HepG2 (cell line): ENCODE measurements around the gene KIF5B. TPM values are rescaled to one million over a fixed set of nuclear protein-coding genes. Genes with fewer than 3 reads are reported as not detected.

Source experiments
- ETV6 ChIP-seq: sonication (generic); formaldehyde crosslinking; conservative IDR thresholded peaks from 2 replicates; pipeline ENCODE4 v1.4.0; 2020; ENCODE audit warnings: missing genetic modification reagents
- FOXO4 ChIP-seq: sonication (generic); formaldehyde crosslinking; conservative IDR thresholded peaks from 2 replicates; pipeline ENCODE4 v1.8.1; 2023; ENCODE audit warnings: missing genetic modification reagents
- KAT2B ChIP-seq: fragments of 150-350 bp; IDR thresholded peaks from 2 replicates; pipeline ENCODE4 v1.6.1; 2014; ENCODE audit warnings: low read depth, low read length, borderline replicate concordance
- KLF13 ChIP-seq: sonication (generic); formaldehyde crosslinking; IDR thresholded peaks from 2 replicates; pipeline ENCODE4 v1.4.0; 2020; ENCODE audit warnings: mild to moderate bottlenecking, missing genetic modification reagents
- MEIS2 ChIP-seq: sonication (generic); formaldehyde crosslinking; IDR thresholded peaks from 2 replicates; pipeline ENCODE4 v1.9.0; 2021; ENCODE audit warnings: mild to moderate bottlenecking, missing genetic modification reagents
- NFYB ChIP-seq: sonication (generic); formaldehyde crosslinking; IDR thresholded peaks from 2 replicates; pipeline ENCODE4 v1.4.0; 2020; ENCODE audit warnings: missing genetic modification reagents
- NR2F6 ChIP-seq, 2 experiments: IDR thresholded peaks; 2 replicates each; pipeline ENCODE4 v1.6.1; 2016; ENCODE audit warnings: antibody characterized with exemption in 1 of 2, mild to moderate bottlenecking in 1 of 2
- RBM22 ChIP-seq: fragments of 200-400 bp; formaldehyde crosslinking; optimal IDR thresholded peaks from 2 replicates; pipeline ENCODE3; 2017; ENCODE audit warnings: mild to moderate bottlenecking, low read length, moderate library complexity
- SAFB2 ChIP-seq: sonication (generic); formaldehyde crosslinking; IDR thresholded peaks from 2 replicates; pipeline ENCODE4 v1.5.1; 2020; ENCODE audit warnings: missing genetic modification reagents, low read depth, mild to moderate bottlenecking, borderline replicate concordance
- TEAD2 ChIP-seq: sonication (generic); formaldehyde crosslinking; IDR thresholded peaks from 2 replicates; pipeline ENCODE4 v1.9.0; 2021; ENCODE audit warnings: missing genetic modification reagents
- U2AF2 ChIP-seq: fragments of 200-400 bp; formaldehyde crosslinking; IDR thresholded peaks from 2 replicates; pipeline ENCODE4 v1.6.1; 2017; ENCODE audit warnings: low read depth, mild to moderate bottlenecking, low read length
- ZNF335 ChIP-seq: sonication (generic); formaldehyde crosslinking; IDR thresholded peaks from 2 replicates; pipeline ENCODE4 v1.4.0; 2020; ENCODE audit warnings: missing genetic modification reagents
- ZNF556 ChIP-seq: sonication (generic); formaldehyde crosslinking; IDR thresholded peaks from 2 replicates; pipeline ENCODE4 v1.4.0; 2020; ENCODE audit warnings: mild to moderate bottlenecking, missing genetic modification reagents, borderline replicate concordance
- ZNF7 ChIP-seq: IDR thresholded peaks from 2 replicates; pipeline ENCODE4 v1.6.1; 2016; ENCODE audit warnings: missing biosample characterization, missing genetic modification reagents
- ZNF746 ChIP-seq: sonication (generic); formaldehyde crosslinking; IDR thresholded peaks from 2 replicates; pipeline ENCODE4 v1.8.0; 2022; ENCODE audit warnings: mild to moderate bottlenecking, missing genetic modification reagents
- ZSCAN22 ChIP-seq: sonication (generic); formaldehyde crosslinking; IDR thresholded peaks from 2 replicates; pipeline ENCODE4 v1.4.0; 2020; ENCODE audit warnings: mild to moderate bottlenecking, missing genetic modification reagents
- polyA plus RNA-seq, 8 experiments: library from polyadenylated mRNA; depleted of rRNA in 3 of 8; stranded (reverse) in 7 of 8; unstranded in 1 of 8; fragments of >200 nt; fragmentation: Illumina TruSeq in 4 of 8; extraction: Trizol in 4 of 8; gene quantifications; 2 replicates each; pipeline versions ENCODE4 v1.2.1 to v1.2.3, GENCODE V29; 2011 to 2016; ENCODE audit warnings: low read depth in 4 of 8, missing spikeins in 1 of 8, mixed read lengths in 1 of 8; ENCODE audit not compliant: insufficient read depth in 1 of 8
- total RNA-seq, 5 experiments: library from RNA; depleted of rRNA; stranded (reverse); fragments of >200 nt; fragmentation: Illumina TruSeq; extraction: Trizol; gene quantifications; 2 replicates each; pipeline ENCODE4 v1.2.3, GENCODE V29; 2016; ENCODE audit warnings: low read depth in 1 of 5
- TF ChIP-seq, protein P1 (sequence below): sonication (generic); formaldehyde crosslinking; IDR thresholded peaks from 2 replicates; pipeline ENCODE4 v1.9.0; 2021; ENCODE audit warnings: missing genetic modification reagents, borderline replicate concordance
- TF ChIP-seq, protein P2 (sequence below): IDR thresholded peaks from 2 replicates; pipeline ENCODE4 v1.6.1; 2016; ENCODE audit warnings: missing biosample characterization, missing genetic modification reagents, low read depth
- TF ChIP-seq, protein P3 (sequence below): sonication (generic); formaldehyde crosslinking; IDR thresholded peaks from 2 replicates; pipeline ENCODE4 v1.4.0; 2020; ENCODE audit warnings: missing genetic modification reagents; ENCODE audit errors: not compliant biosample characterization
- TF ChIP-seq, protein P4 (sequence below): sonication (generic); formaldehyde crosslinking; IDR thresholded peaks from 2 replicates; pipeline ENCODE4 v1.5.0; 2020; ENCODE audit warnings: mild to moderate bottlenecking, missing genetic modification reagents
- TF ChIP-seq, protein P5 (sequence below): sonication (generic); formaldehyde crosslinking; IDR thresholded peaks from 2 replicates; pipeline ENCODE4 v1.5.1; 2020; ENCODE audit warnings: missing genetic modification reagents, mild to moderate bottlenecking, borderline replicate concordance

Gene KIF5B
- total and polyA plus RNA-seq, 2 of the 13 experiments (the other 11 are each of a cell fraction or from before 2014, with no cell fraction given) = 34.3 to 133 TPM

GRCh38 chr10:32059472-32059871 lies 3.2 kb upstream of the KIF5B start (continued):
- TF ChIP-seq, protein P1, sequence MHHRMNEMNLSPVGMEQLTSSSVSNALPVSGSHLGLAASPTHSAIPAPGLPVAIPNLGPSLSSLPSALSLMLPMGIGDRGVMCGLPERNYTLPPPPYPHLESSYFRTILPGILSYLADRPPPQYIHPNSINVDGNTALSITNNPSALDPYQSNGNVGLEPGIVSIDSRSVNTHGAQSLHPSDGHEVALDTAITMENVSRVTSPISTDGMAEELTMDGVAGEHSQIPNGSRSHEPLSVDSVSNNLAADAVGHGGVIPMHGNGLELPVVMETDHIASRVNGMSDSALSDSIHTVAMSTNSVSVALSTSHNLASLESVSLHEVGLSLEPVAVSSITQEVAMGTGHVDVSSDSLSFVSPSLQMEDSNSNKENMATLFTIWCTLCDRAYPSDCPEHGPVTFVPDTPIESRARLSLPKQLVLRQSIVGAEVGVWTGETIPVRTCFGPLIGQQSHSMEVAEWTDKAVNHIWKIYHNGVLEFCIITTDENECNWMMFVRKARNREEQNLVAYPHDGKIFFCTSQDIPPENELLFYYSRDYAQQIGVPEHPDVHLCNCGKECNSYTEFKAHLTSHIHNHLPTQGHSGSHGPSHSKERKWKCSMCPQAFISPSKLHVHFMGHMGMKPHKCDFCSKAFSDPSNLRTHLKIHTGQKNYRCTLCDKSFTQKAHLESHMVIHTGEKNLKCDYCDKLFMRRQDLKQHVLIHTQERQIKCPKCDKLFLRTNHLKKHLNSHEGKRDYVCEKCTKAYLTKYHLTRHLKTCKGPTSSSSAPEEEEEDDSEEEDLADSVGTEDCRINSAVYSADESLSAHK (CRISPR knock-in tag) = no peak
- TF ChIP-seq KLF13 (no peak), FOXO4 (no peak), U2AF2 (no peak), TEAD2 (CRISPR knock-in tag) (no peak), RBM22 (no peak), ZNF746 (CRISPR knock-in tag) (no peak), SAFB2 (CRISPR knock-in tag) (no peak), ZSCAN22 (no peak), ZNF7 (CRISPR knock-in tag) (no peak), MEIS2 (CRISPR knock-in tag) (peak; percentile 80; the same call in 1 of the 2 replicates), ZNF335 (CRISPR knock-in tag) (no peak), KAT2B (no peak), ETV6 (CRISPR knock-in tag) (no peak), ZNF556 (peak; percentile 60; the same call in 1 of the 2 replicates), NR2F6 (IDR thresholded peaks at IDR 0.05) (peak; percentile 47), NR2F6 (CRISPR knock-in tag; IDR thresholded peaks at IDR 0.05) (peak; percentile 56; the same call in 1 of the 2 replicates), NFYB (CRISPR knock-in tag) (no peak)
- TF ChIP-seq, protein P2, sequence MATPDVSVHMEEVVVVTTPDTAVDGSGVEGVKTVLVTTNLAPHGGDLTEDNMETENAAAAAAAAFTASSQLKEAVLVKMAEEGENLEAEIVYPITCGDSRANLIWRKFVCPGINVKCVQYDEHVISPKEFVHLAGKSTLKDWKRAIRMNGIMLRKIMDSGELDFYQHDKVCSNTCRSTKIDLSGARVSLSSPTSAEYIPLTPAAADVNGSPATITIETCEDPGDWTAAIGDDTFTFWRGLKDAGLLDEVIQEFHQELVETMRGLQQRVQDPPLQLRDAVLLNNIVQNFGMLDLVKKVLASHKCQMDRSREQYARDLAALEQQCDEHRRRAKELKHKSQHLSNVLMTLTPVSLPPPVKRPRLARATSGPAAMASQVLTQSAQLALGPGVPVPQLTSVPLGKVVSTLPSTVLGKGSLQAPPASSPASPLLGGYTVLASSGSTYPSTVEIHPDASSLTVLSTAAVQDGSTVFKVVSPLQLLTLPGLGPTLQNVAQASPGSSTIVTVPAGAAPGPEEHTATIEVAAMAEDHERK (CRISPR knock-in tag) = no peak
- TF ChIP-seq, protein P3, sequence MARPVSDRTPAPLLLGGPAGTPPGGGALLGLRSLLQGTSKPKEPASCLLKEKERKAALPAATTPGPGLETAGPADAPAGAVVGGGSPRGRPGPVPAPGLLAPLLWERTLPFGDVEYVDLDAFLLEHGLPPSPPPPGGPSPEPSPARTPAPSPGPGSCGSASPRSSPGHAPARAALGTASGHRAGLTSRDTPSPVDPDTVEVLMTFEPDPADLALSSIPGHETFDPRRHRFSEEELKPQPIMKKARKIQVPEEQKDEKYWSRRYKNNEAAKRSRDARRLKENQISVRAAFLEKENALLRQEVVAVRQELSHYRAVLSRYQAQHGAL (CRISPR knock-in tag) = no peak
- TF ChIP-seq, protein P4, sequence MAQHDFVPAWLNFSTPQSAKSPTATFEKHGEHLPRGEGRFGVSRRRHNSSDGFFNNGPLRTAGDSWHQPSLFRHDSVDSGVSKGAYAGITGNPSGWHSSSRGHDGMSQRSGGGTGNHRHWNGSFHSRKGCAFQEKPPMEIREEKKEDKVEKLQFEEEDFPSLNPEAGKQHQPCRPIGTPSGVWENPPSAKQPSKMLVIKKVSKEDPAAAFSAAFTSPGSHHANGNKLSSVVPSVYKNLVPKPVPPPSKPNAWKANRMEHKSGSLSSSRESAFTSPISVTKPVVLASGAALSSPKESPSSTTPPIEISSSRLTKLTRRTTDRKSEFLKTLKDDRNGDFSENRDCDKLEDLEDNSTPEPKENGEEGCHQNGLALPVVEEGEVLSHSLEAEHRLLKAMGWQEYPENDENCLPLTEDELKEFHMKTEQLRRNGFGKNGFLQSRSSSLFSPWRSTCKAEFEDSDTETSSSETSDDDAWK (CRISPR knock-in tag) = no peak
- TF ChIP-seq, protein P5, sequence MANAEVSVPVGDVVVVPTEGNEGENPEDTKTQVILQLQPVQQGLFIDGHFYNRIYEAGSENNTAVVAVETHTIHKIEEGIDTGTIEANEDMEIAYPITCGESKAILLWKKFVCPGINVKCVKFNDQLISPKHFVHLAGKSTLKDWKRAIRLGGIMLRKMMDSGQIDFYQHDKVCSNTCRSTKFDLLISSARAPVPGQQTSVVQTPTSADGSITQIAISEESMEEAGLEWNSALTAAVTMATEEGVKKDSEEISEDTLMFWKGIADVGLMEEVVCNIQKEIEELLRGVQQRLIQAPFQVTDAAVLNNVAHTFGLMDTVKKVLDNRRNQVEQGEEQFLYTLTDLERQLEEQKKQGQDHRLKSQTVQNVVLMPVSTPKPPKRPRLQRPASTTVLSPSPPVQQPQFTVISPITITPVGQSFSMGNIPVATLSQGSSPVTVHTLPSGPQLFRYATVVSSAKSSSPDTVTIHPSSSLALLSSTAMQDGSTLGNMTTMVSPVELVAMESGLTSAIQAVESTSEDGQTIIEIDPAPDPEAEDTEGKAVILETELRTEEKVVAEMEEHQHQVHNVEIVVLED (CRISPR knock-in tag) = no peak
